Stimulated activated CD8-positive, alpha-beta memory T cell treated with anti-CD3 and anti-CD28 coated beads, Interleukin-12 subunit alpha, Interleukin-12 subunit beta, amount 100 ng/mL, for 1 hour (primary cell): ENCODE results near the gene RNF167.

Source experiments
- DNase-seq: peaks from one replicate; pipeline ENCODE4 v3.0.0-alpha.2; 2020; ENCODE audit warnings: low read depth

Gene RNF167

DNA sequence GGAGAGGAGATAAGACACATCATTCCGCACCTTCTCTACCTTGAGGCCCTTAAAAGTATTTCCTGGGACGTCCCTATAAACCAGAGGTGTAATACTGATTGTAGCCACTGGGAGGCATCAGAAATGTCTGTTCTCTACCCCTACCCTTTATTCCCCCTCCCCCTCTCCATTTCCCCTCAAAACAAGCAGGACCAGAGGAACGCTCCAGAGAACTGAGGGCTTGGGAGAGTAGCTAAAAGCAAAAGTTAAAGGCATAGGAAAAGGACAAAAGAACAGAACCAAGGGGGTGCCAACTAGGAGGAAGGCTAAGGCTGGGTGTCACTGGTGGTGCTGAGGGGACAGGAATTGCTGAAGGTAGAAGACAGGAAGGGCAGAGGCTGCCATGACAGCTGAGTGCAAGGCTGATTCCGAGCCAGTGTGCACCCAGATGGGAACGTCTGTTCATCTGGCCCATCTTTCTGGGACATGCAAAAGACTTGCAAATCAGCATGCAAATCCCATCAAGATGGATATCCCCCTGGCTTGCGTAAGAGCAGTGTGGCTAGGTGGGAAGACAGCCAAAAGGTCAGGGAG is 40.7 kb downstream of the RNF167 start:
- no peak for DNase-seq

DNA sequence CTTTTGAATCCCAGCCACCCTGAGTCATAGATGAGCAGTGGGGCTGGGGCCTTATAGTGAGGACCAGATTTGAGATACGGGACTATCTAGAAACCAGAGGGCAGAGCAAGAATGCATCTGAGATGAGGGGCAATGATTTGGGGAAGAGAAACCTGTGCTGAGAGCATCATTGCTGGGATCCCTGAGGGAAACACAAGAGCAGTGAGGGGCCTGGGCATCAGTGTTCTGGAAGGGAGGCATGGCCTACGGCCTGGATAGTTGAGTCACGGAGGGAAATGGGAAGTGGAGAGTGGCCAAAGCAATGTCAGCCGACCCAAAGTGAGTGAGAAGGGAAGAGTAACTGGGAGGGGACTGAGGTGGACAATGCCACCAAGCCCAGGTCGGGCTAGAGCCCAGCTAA is 42.2 kb downstream of the RNF167 start:
- DNase-seq = no peak

DNA sequence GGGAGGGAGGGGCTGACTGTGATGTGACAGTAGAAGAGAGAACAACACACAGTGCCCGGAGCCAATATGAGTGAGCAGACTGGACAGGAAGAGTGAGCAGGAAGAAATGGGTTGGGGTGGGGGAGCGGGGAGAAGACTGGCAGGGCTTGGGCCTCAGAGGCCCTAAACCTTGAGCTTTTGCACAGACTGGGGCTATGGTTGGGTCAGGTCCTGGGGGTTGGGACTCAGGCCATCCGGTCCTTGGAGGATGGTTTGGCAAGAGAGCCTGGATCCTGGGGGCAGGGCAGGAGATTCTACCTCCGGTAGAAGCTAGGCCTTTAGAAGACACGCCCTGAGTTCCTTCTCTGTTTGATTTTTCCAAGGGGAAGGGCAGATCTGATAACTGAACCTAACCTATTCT is 46.3 kb downstream of the RNF167 start:
- no peak for DNase-seq

DNA sequence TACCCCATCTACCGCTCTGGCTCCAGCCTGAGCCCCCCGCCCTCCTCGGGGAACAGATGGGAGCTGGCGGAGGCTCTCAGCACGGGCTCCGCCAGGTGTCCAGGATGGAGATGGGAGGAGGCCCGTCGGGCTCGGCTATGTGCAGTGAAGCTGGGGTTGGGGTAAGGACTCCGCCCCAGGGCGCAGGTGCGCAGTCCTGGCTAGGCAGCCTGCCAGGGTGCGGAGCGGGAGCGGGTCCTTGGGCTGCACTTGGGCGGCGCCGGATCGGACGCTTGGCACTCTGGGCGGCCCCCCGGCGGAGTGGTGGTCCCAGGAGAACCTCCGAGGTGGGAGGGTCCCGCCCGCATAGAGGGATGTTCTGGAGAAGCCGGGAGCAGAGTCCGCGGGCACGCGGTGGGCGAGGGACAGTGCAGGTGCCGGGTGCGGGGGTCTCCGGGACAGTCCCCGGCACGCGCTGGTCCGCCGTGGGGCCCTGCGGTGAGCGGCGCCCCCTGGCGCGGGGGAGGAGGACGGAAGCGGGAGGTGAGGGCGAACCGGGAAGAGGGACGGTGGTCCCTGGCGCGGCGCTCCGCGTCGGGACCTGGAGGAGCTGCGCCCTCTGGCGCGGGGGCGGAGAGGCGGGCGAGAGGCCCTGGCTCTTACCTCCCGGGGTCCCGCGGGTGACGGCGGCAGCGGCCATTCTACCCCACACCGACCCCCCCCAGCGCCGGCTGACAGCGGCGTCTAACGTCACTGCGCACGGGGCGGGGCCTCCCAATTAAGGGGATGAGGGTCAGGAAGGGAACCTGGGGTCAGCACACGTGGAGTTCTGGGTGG is 47.1 kb downstream of the RNF167 start, which contains the start of gene CAMTA2:
Gene CAMTA2 (minus strand): TSS at position 725 of the 816 bp plus-strand sequence. CDS start 1,453 bp downstream, outside the sequence.
- DNase-seq = peak; percentile 79

DNA sequence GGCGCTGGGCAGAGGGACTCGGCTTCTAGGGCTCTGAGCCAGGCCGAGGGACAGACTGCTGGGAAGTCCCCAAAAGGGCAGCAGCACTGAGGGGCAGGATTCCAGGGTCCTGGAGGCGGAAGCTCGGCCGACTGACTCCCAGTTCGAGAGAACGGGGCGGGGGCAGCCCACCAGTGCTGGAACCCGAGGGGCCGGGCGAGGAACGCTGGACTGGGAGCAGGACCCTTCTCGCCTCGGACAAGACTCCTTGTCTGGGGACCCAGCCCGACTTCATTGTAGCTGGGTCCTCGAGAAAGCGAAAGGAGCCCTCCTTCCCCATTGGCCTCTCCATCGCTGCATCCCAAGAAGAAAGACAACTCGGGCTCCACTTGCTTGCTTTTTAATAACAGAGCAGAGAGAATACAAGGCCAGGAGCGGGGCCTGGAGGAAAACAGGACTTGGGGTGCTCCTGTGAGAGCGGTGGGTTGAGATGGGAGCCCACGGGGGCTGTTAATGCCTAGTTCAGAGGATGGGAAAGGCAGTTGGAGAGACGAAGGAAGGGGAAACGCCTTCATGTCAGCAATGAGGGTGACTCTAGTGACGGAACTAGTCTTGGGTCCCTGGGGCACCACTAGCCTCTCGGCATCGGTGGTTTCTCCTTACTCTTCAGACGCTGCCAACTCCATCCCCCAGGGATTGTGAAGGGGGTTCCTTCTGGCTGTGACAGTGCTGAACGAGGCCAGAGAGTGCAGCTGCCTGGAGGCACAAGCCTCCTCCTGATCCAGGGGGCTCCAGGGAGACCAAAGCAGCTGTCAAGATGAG is 47.9 kb downstream of the RNF167 start:
- DNase-seq = no peak

DNA sequence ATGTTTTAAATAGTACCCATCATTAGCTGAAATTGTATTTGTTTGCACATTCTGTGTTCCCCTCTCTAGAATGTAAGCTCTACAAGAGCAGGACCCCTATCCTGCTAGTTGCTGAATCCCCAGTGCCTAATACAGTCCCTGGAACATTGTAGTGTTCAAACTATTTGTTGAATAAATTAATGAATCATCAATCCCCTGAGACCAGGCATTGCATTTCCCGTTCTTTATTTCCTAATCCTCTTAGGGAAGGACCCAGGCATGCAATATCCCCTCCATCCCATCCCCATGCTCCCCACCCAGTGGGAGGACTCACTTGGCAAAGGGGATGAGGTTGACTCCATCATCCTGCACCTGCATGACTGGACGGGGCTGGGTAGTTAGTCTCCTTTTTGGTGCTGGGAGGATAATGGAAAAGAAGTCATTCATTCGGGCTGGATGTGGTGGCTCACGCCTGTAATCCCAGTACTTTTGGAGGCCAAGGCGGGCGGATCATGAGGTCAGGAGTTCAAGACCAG is 54.1 kb downstream of the RNF167 start:
- no peak for DNase-seq
